Heart right ventricle (tissue), 16 donors: ENCODE data around the gene VCAN. TPM values are rescaled to one million over a fixed set of nuclear protein-coding genes. Genes with fewer than 3 reads are reported as not detected.

Source experiments
- ATAC-seq, 8 donors: fragments of 200-7000 bp; cut with Tn5 transposase; one replicate each; pipeline ENCODE4 v1.9.1; 2020; ENCODE audit warnings: mild to moderate bottlenecking in 8 of 8, moderate library complexity in 8 of 8, moderate number of reproducible peaks in 1 of 8
- DNase-seq, 2 donors: peaks; one replicate each; pipeline ENCODE4 v3.0.0-alpha.2; 2020
- H3K27ac ChIP-seq, 10 donors: fragments of 200-600 bp; sonication (generic) in 2 of 10; one replicate each; pipeline versions ENCODE4 v1.5.0 to v1.8.0; 2020 to 2022; ENCODE audit warnings: mild to moderate bottlenecking in 3 of 10
- H3K27me3 ChIP-seq, 7 donors: fragments of 200-600 bp; one replicate each; pipeline ENCODE4 v1.8.0; 2021 to 2022; ENCODE audit warnings: mild to moderate bottlenecking in 2 of 7
- H3K36me3 ChIP-seq, 9 donors: fragments of 200-600 bp; sonication (generic) in 1 of 9; one replicate each; pipeline versions ENCODE4 v1.5.0 to v1.8.0; 2020 to 2022; ENCODE audit warnings: mild to moderate bottlenecking in 2 of 9
- H3K4me1 ChIP-seq, 9 donors: fragments of 200-600 bp; sonication (generic) in 1 of 9; one replicate each; pipeline versions ENCODE4 v1.5.0 to v1.8.0; 2020 to 2022; ENCODE audit warnings: mild to moderate bottlenecking in 4 of 9
- H3K4me3 ChIP-seq, 10 donors: fragments of 200-600 bp; sonication (generic) in 2 of 10; one replicate each; pipeline versions ENCODE4 v1.5.0 to v1.8.0; 2020 to 2022; ENCODE audit warnings: mild to moderate bottlenecking in 7 of 10, moderate library complexity in 2 of 10
- H3K9me3 ChIP-seq, 11 donors: fragments of 200-600 bp in 10 of 11; sonication (generic) in 2 of 11; one replicate each; pipeline versions ENCODE4 v1.5.0 to v1.8.0; 2013 to 2022; ENCODE audit warnings: mild to moderate bottlenecking in 2 of 11, control low read depth in 1 of 11, moderate library complexity in 1 of 11
- CTCF ChIP-seq, 9 donors: fragments of 200-600 bp; sonication (generic) in 2 of 9; IDR thresholded peaks; one replicate each; pipeline versions ENCODE4 v1.5.0 to v1.8.0; 2021 to 2022; ENCODE audit warnings: antibody characterized with exemption in 9 of 9, mild to moderate bottlenecking in 5 of 9, moderate library complexity in 1 of 9
- WGBS, 2 donors: extraction: QIAGEN DNeasy Blood & Tissue Kit; methylation state at CpG; one replicate each; pipeline ENCODE4 v1.1.7; 2013; ENCODE audit warnings: inconsistent platforms in 1 of 2; 5-methylcytosine and 5-hydroxymethylcytosine counted together
- intact Hi-C, 10 donors: fragments of 100-400 bp; cut with DNase I; formaldehyde crosslinking; loops; one replicate each; pipeline versions ENCODE4 v1.11.1 to v1.14.2; 2022
- polyA plus RNA-seq, 2 donors: library from polyadenylated mRNA; stranded (reverse); fragments of 200-250 nt; gene quantifications; one replicate each; pipeline ENCODE4 v1.2.3, GENCODE V29; 2013
- total RNA-seq, 10 donors: library from RNA; stranded (reverse); fragmentation: NEBNext Ultra II Directional in 3 of 10; extraction: Animal tissue kit (Norgen Biotek cat#: 25700) in 3 of 10; gene quantifications; one replicate each; pipeline versions ENCODE4 v1.2.1 to v1.2.4, GENCODE V29; 2021 to 2023
- donor health status: Arrhythmogenic right ventricular cardiomyopathy.
- donor health status: ischemic (EF 13 %, LVEDD 7.1; RV severe dilation, severe dysfunction).
- donor health status: healthy with polysubstance abuse.
- donor health status: DM: no; HTN: yes; CAD: no.
- donor health status: DM: no; HTN: no; CAD: no.
- donor health status: ischemic (EF 25% LVEDD 6.9; RV normal size, moderate dysfunction).
- donor health status: ischemic (EF 25% LVEDD 5.7; RV mildly dilated, moderate dysfunction).
- donor health status: healthy.
- donor health status: DM: yes; HTN: yes; CAD: no.
- donor health status: Ischemic cardiomyopathy.
- donor health status: ischemic (EF 35%, LVEDD 5.7; RV mildly dilated, moderate dysfunction).
- donor health status: nonischemic (EF 11% LVEDD 7.7; RV severe dilation, severe dysfunction).
- donor health status: DM: yes; HTN: yes; CAD: no.
- donor health status: PGD.
- donor health status: ischemic (EF 29% LVEDD 5.4; RV normal size, mild dysfunction).
- donor health status: nonischemic (EF 23%, LVEDD 6.1; RV moderate dilation, normal function).

VCAN gene
- total and polyA plus RNA-seq, 12 donors: 10.6 to 93.7 (median 26.3) TPM

- 94 to 95% methylated on average over 1 of the region's 1 CpG for WGBS, 2 donors
- ATAC-seq: no peak
- intact Hi-C loops: no loop called here
These were observed 76.3 kb downstream of the VCAN start for GRCh38 chr5:83547889-83548288.

GRCh38 chr5:83548581-83548980 is 77.0 kb downstream of the VCAN start:
- no peak for TF ChIP-seq CTCF (IDR thresholded peaks at IDR 0.05)
- H3K36me3 ChIP-seq: peaks cover 0 to 94% (median 0%) of the 10 kb centered on the region in 9 donors
- H3K9me3 ChIP-seq: no peaks in the 10 kb centered on the region
- H3K4me1 ChIP-seq: peaks cover 0 to 21% (median 3%) of the 10 kb centered on the region in 9 donors
- H3K27ac ChIP-seq: peak overlapping the region in 1 of 10 donors; percentile 22
- H3K27me3 ChIP-seq: no peaks in the 10 kb centered on the region
- no peak for DNase-seq
- ATAC-seq: peak in 3 of 8 donors; percentile 19 to 44 (median 21)
- no peak overlapping the region for H3K4me3 ChIP-seq
- 56 to 59% methylated on average over 4 of the region's 4 CpGs for WGBS, 2 donors
- intact Hi-C loops: no loop called here

More at GRCh38 chr5:83547889-83548288, 76.3 kb downstream of the VCAN start:
- Histone ChIP-seq H3K4me3 (no peak overlapping the region), H3K4me1 (peaks cover 0 to 17% (median 2%) of the 10 kb centered on the region in 9 donors), H3K27ac (no peak overlapping the region), H3K27me3 (no peaks in the 10 kb centered on the region), H3K36me3 (peaks cover 0 to 91% (median 0%) of the 10 kb centered on the region in 9 donors), H3K9me3 (no peaks in the 10 kb centered on the region)
- DNase-seq: no peak
- TF ChIP-seq CTCF (IDR thresholded peaks at IDR 0.05): no peak

- no peak for DNase-seq
- Histone ChIP-seq H3K27me3 (no peaks in the 10 kb centered on the region), H3K4me3 (no peak overlapping the region), H3K27ac (peak overlapping the region in 2 of 10 donors; percentile 22 to 29), H3K36me3 (peaks cover 0 to 95% (median 0%) of the 10 kb centered on the region in 9 donors), H3K9me3 (no peaks in the 10 kb centered on the region), H3K4me1 (peaks cover 0 to 21% (median 3%) of the 10 kb centered on the region in 9 donors)
- WGBS, 2 donors: 54 to 71% methylated on average over 2 of the region's 2 CpGs
- ATAC-seq: no peak
- no peak for TF ChIP-seq CTCF (IDR thresholded peaks at IDR 0.05)
- intact Hi-C loops: no loop called here
These were observed 77.5 kb downstream of the VCAN start for GRCh38 chr5:83549076-83549475.

GRCh38 chr5:83549674-83550073 is 78.1 kb downstream of the VCAN start:
- Histone ChIP-seq H3K27ac (peak overlapping the region in 1 of 10 donors; percentile 22), H3K4me1 (peaks cover 0 to 21% (median 3%) of the 10 kb centered on the region in 9 donors), H3K27me3 (no peaks in the 10 kb centered on the region), H3K36me3 (peaks cover 0 to 97% (median 0%) of the 10 kb centered on the region in 9 donors), H3K4me3 (no peak overlapping the region), H3K9me3 (no peaks in the 10 kb centered on the region)
- 55 to 74% methylated on average over 5 of the region's 5 CpGs for WGBS, 2 donors
- TF ChIP-seq CTCF (IDR thresholded peaks at IDR 0.05): no peak
- ATAC-seq (peak in 1 of 8 donors; percentile 8), DNase-seq (no peak)
- intact Hi-C loops: no loop called here
